H1 (cell line): ENCODE data around the gene RHOB. TPM values are rescaled to one million over a fixed set of nuclear protein-coding genes. Genes with fewer than 3 reads are reported as not detected.
A peak's percentile ranks its signal among the peaks of the same experiment; 100 is the strongest.

Experiments
- CTCF ChIA-PET: fragments of 300-600 bp; sonication (Branson Sonifier 250); formaldehyde crosslinking; loops from one replicate; lab custom pipeline; 2021; ENCODE audit not compliant: partially characterized antibody; lab: Charles Lee
- POLR2A ChIA-PET: fragments of 300-600 bp; sonication (Branson Sonifier 250); formaldehyde crosslinking; loops from one replicate; lab custom pipeline; 2021; ENCODE audit warnings: inconsistent platforms; ENCODE audit not compliant: partially characterized antibody; lab: Charles Lee
- DNase-seq, 2 experiments: peaks; one replicate each; pipeline versions ENCODE4 v3.0.0 to v3.0.0-alpha.2; 2010 to 2022; ENCODE audit warnings: low spot score in 2 of 2, low read depth in 1 of 2, mixed read lengths in 1 of 2
- FAIRE-seq: peaks from 2 replicates; lab custom pipeline; 2011; peaks lifted over from hg19 to GRCh38; lab: Jason Lieb, UNC
- H2AFZ ChIP-seq: 2 replicates; pipeline ENCODE4 v1.8.1; 2012; ENCODE audit warnings: low read length, inconsistent platforms
- H2AK5ac ChIP-seq: 2 replicates; pipeline ENCODE4 v1.6.1; 2013; ENCODE audit warnings: low read depth, low read length
- H2BK120ac ChIP-seq: replicated peaks from 2 replicates; pipeline ENCODE3; 2013; ENCODE audit warnings: low read depth, low read length, inconsistent platforms
- H2BK12ac ChIP-seq: 2 replicates; pipeline ENCODE4 v1.6.1; 2013; ENCODE audit warnings: low read depth, low read length
- H2BK15ac ChIP-seq: 2 replicates; pipeline ENCODE4 v1.6.1; 2013; ENCODE audit warnings: low read length
- H2BK20ac ChIP-seq: 2 replicates; pipeline ENCODE4 v1.6.1; 2013; ENCODE audit warnings: low read length
- H2BK5ac ChIP-seq: 2 replicates; pipeline ENCODE4 v1.6.1; 2013; ENCODE audit warnings: low read depth, low read length
- H3K14ac ChIP-seq: 2 replicates; pipeline ENCODE4 v1.6.1; 2013; ENCODE audit warnings: inconsistent platforms; ENCODE audit not compliant: insufficient read length
- H3K18ac ChIP-seq: 2 replicates; pipeline ENCODE4 v1.6.1; 2013; ENCODE audit warnings: low read length; ENCODE audit errors: extremely low read depth
- H3K23ac ChIP-seq: 2 replicates; pipeline ENCODE4 v1.6.1; 2013; ENCODE audit warnings: inconsistent platforms; ENCODE audit not compliant: insufficient read length
- H3K23me2 ChIP-seq: 2 replicates; pipeline ENCODE4 v1.6.1; 2013; ENCODE audit warnings: low read depth, low read length
- H3K27ac ChIP-seq: 2 replicates; pipeline ENCODE4 v1.6.1; 2011; ENCODE audit warnings: low read depth, low read length, inconsistent platforms
- H3K27me3 ChIP-seq, 4 experiments: replicated peaks in 1 of 4; 1 replicate in 1 of 4; 2 replicates in 3 of 4; pipeline versions ENCODE4 v1.6.1 to v1.8.1; 2011 to 2013; ENCODE audit warnings: low read length in 3 of 4, mild to moderate bottlenecking in 3 of 4, inconsistent platforms in 2 of 4, mixed read lengths in 2 of 4, moderate library complexity in 1 of 4; ENCODE audit not compliant: control insufficient read depth in 3 of 4, insufficient read depth in 3 of 4; ENCODE audit errors: extremely low read depth in 1 of 4
- H3K36me3 ChIP-seq, 4 experiments: 2 replicates each; pipeline versions ENCODE4 v1.6.1 to v1.8.1; 2011 to 2013; ENCODE audit warnings: mild to moderate bottlenecking in 4 of 4, low read length in 3 of 4, moderate library complexity in 2 of 4, control low read depth in 1 of 4, inconsistent platforms in 1 of 4; ENCODE audit not compliant: insufficient read depth in 4 of 4, control insufficient read depth in 2 of 4
- H3K4ac ChIP-seq: replicated peaks from 2 replicates; pipeline ENCODE3; 2013; ENCODE audit warnings: low read length, low read depth, mixed read lengths, inconsistent platforms; ENCODE audit not compliant: insufficient read length
- H3K4me1 ChIP-seq, 4 experiments: replicated peaks in 1 of 4; 1 replicate in 1 of 4; 2 replicates in 3 of 4; pipeline versions ENCODE4 v1.6.1 to v1.8.1; 2011 to 2013; ENCODE audit warnings: low read length in 3 of 4, inconsistent platforms in 2 of 4, mixed read lengths in 1 of 4; ENCODE audit not compliant: insufficient read depth in 4 of 4, control insufficient read depth in 3 of 4
- H3K4me2 ChIP-seq, 2 experiments: 2 replicates each; pipeline versions ENCODE4 v1.6.1 to v1.8.1; 2011 to 2013; ENCODE audit warnings: low read depth in 2 of 2, low read length in 2 of 2, control low read depth in 1 of 2, inconsistent platforms in 1 of 2, mild to moderate bottlenecking in 1 of 2; ENCODE audit not compliant: insufficient read depth in 1 of 2
- H3K4me3 ChIP-seq, 4 experiments: fragments of 200-600, 300-600 bp in 1 of 4; sonication (generic), shearing (Covaris generic), sonication (Bioruptor Twin) in 1 of 4; 2 replicates each; pipeline versions ENCODE4 v1.5.1 to v1.8.1; 2011 to 2016; ENCODE audit warnings: low read length in 4 of 4, low read depth in 3 of 4, control low read depth in 2 of 4, inconsistent platforms in 2 of 4, mild to moderate bottlenecking in 2 of 4, mixed read lengths in 1 of 4, moderate library complexity in 1 of 4; ENCODE audit not compliant: insufficient read depth in 2 of 4; ENCODE audit errors: extremely low read depth in 1 of 4
- H3K56ac ChIP-seq: replicated peaks from 2 replicates; pipeline ENCODE3; 2013; ENCODE audit warnings: low read depth, mild to moderate bottlenecking, mixed read lengths, low read length, inconsistent platforms; ENCODE audit not compliant: insufficient read length
- H3K79me1 ChIP-seq: 2 replicates; pipeline ENCODE4 v1.6.1; 2013; ENCODE audit warnings: low read depth, low read length, control low read depth
- H3K79me2 ChIP-seq, 2 experiments: 2 replicates each; pipeline versions ENCODE4 v1.6.1 to v1.8.1; 2012 to 2013; ENCODE audit warnings: low read length in 2 of 2, mild to moderate bottlenecking in 2 of 2, inconsistent platforms in 1 of 2; ENCODE audit not compliant: insufficient read depth in 2 of 2, control insufficient read depth in 1 of 2
- H3K9ac ChIP-seq, 4 experiments: replicated peaks in 1 of 4; 1 replicate in 1 of 4; 2 replicates in 3 of 4; pipeline versions ENCODE4 v1.6.1 to v1.8.1; 2011 to 2013; ENCODE audit warnings: low read depth in 3 of 4, low read length in 3 of 4, control low read depth in 2 of 4, mild to moderate bottlenecking in 2 of 4, moderate library complexity in 2 of 4, inconsistent platforms in 1 of 4; ENCODE audit errors: extremely low read depth in 1 of 4
- H3K9me3 ChIP-seq, 2 experiments: 2 replicates each; pipeline versions ENCODE4 v1.6.1 to v1.8.1; 2012 to 2013; ENCODE audit warnings: mild to moderate bottlenecking in 2 of 2, moderate library complexity in 2 of 2, control low read depth in 1 of 2, inconsistent platforms in 1 of 2, low read depth in 1 of 2, low read length in 1 of 2, mixed read lengths in 1 of 2; ENCODE audit not compliant: insufficient read depth in 2 of 2
- H4K20me1 ChIP-seq, 2 experiments: replicated peaks in 1 of 2; 2 replicates each; pipeline versions ENCODE3 to v1.8.1; 2011 to 2013; ENCODE audit warnings: inconsistent platforms in 2 of 2, low read length in 2 of 2, mild to moderate bottlenecking in 1 of 2; ENCODE audit not compliant: insufficient read depth in 2 of 2, control insufficient read depth in 1 of 2
- H4K5ac ChIP-seq: 2 replicates; pipeline ENCODE4 v1.6.1; 2013; ENCODE audit warnings: low read length, low read depth, mixed read lengths, inconsistent platforms; ENCODE audit not compliant: insufficient read length
- H4K8ac ChIP-seq: 2 replicates; pipeline ENCODE4 v1.8.0; 2013; ENCODE audit warnings: mild to moderate bottlenecking, moderate library complexity, low read length, inconsistent platforms; ENCODE audit not compliant: insufficient read depth; ENCODE audit errors: extremely low read depth
- H4K91ac ChIP-seq: replicated peaks from 2 replicates; pipeline ENCODE3; 2013; ENCODE audit warnings: low read length, mixed read lengths, inconsistent platforms; ENCODE audit not compliant: insufficient read length
- RAD21 ChIP-seq, 2 experiments: IDR thresholded peaks in 1 of 2; conservative IDR thresholded peaks in 1 of 2; 2 replicates each; pipeline ENCODE4 v1.6.1; 2011; ENCODE audit warnings: low read depth in 2 of 2, low read length in 2 of 2, improper control_type of control experiment in 1 of 2, inconsistent platforms in 1 of 2, mild to moderate bottlenecking in 1 of 2, moderate library complexity in 1 of 2
- SIN3A ChIP-seq, 2 experiments: IDR thresholded peaks in 1 of 2; conservative IDR thresholded peaks in 1 of 2; 2 replicates each; pipeline ENCODE4 v1.6.1; 2011 to 2012; ENCODE audit warnings: low read length in 2 of 2, improper control_type of control experiment in 1 of 2, low read depth in 1 of 2, mild to moderate bottlenecking in 1 of 2
- SIX5 ChIP-seq: IDR thresholded peaks from 2 replicates; pipeline ENCODE4 v1.6.1; 2011; ENCODE audit warnings: mild to moderate bottlenecking, low read depth, low read length
- WGBS, 2 experiments: shearing (Covaris generic) in 1 of 2; methylation state at CpG; one replicate each; pipeline versions ENCODE4 v1.1.6 to v1.1.7; 2013 to 2015; ENCODE audit warnings: low lambda C conversion rate in 2 of 2, mixed read lengths in 2 of 2, inconsistent platforms in 1 of 2, low coverage in 1 of 2, missing lambda C conversion rate in 1 of 2; ENCODE audit not compliant: insufficient replicate concordance in 2 of 2, insufficient coverage in 1 of 2, insufficient read length in 1 of 2; ENCODE audit errors: extremely low coverage in 1 of 2, missing lambda C conversion rate in 1 of 2; 5-methylcytosine and 5-hydroxymethylcytosine counted together
- polyA plus RNA-seq, 7 experiments: library from polyadenylated mRNA; depleted of rRNA in 3 of 7; stranded (reverse) in 5 of 7; unstranded in 2 of 7; fragments of >200 nt in 5 of 7; fragments of 200-250 nt in 2 of 7; gene quantifications; 1 replicate in 5 of 7; 2 replicates in 1 of 7; 4 replicates in 1 of 7; pipeline versions ENCODE4 v1.2.1 to v1.2.3, GENCODE V29; 2011 to 2013; ENCODE audit warnings: missing spikeins in 2 of 7, mixed read lengths in 2 of 7
- total RNA-seq: library from RNA; stranded (reverse); fragmentation: NEBNext Ultra II Directional; extraction: Animal tissue kit (Norgen Biotek cat#: 25700); gene quantifications from 2 replicates; pipeline ENCODE4 v1.2.1, GENCODE V29; 2021

The RHOB gene
- total and polyA plus RNA-seq, 2 of the 8 experiments (the other 6 are each of a cell fraction or from before 2014, with no cell fraction given): 9.3 to 9.5 TPM

DNA sequence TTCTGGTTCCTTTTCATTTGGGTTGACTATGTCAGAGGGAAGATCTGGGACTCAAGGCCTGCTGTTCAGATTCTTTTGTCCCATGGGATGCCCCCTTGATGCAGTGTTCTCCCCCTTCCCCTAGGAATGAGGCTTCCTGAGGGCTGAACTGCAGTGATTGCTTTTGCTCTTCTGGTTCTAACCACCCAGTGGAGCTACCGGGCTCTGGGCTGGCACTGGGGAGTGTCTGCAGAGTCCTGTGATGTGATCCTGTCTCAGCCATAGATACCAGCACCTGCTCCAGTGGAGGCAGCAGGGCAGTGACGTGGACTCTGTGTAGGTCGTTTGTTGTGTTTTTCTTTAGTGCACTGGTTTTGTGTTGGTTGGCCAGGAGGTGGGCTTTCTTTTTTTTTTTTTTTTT is 32.1 kb upstream of the RHOB start:
- Histone ChIP-seq H3K79me2 (no peaks in the 10 kb centered on the region), H2BK20ac (no peak overlapping the region), H2BK5ac (no peak overlapping the region), H3K23me2 (no peaks in the 10 kb centered on the region), H3K56ac (no peak overlapping the region), H3K23ac (no peak overlapping the region), H2BK12ac (no peak overlapping the region), H3K4me3 (no peak overlapping the region), H3K79me1 (no peaks in the 10 kb centered on the region), H3K18ac (no peak overlapping the region), H3K27me3 (no peaks in the 10 kb centered on the region), H3K4me2 (no peak overlapping the region), H3K36me3 (no peaks in the 10 kb centered on the region), H3K14ac (no peak overlapping the region), H4K20me1 (no peaks in the 10 kb centered on the region), H3K9me3 (no peaks in the 10 kb centered on the region), H3K9ac (no peak overlapping the region), H3K27ac (no peak overlapping the region), H3K4me1 (peaks cover 0 to 4% (median 2%) of the 10 kb centered on the region in 4 experiments; a peak in 2 of 7 replicates), H2AFZ (no peak overlapping the region), H3K4ac (no peak overlapping the region), H2BK120ac (no peak overlapping the region), H2AK5ac (no peak overlapping the region), H4K8ac (no peak overlapping the region), H4K91ac (no peak overlapping the region), H2BK15ac (no peak overlapping the region), H4K5ac (no peak overlapping the region)
- WGBS, 2 experiments: 77% methylated on average over 2 of the region's 3 CpGs; no CpG with 5 or more reads in 1 of the 2 experiments
- no peak for TF ChIP-seq SIN3A (conservative IDR thresholded peaks at IDR 0.05 in 1 of 2, IDR thresholded peaks at IDR 0.05 in 1 of 2; ENCODE audit: low read depth in 1 of 2, low read length in 2 of 2)
- TF ChIP-seq SIX5: no peak
- peak in 1 of 2 experiments; percentile 28; a peak in 2 of 4 replicates for TF ChIP-seq RAD21 (IDR thresholded peaks at IDR 0.05 in 1 of 2, conservative IDR thresholded peaks at IDR 0.05 in 1 of 2; ENCODE audit: low read depth in 2 of 2, low read length in 2 of 2)
- CTCF ChIA-PET: interaction anchor here (0.8 to 17.4 kb wide), 7 partner anchors 11 to 230 kb away, joined by 3 to 404 read pairs (median 6); partner anchors contain the start of gene HS1BP3
- FAIRE-seq: no peak
- POLR2A ChIA-PET: interaction anchor here (1.7 to 3.6 kb wide), 2 partner anchors 10 to 32 kb away, joined by 3 to 14 read pairs; partner anchors contain the start of gene RHOB
- no peak for DNase-seq
